Mesodermal cell (in vitro differentiated cells): ENCODE measurements around the gene DTNA.

Experiments used
- H3K27ac ChIP-seq: 2 replicates; pipeline ENCODE4 v1.7.0; 2013; ENCODE audit warnings: mild to moderate bottlenecking, low read depth, low read length, moderate library complexity; ENCODE audit not compliant: severe bottlenecking
- H3K36me3 ChIP-seq: 2 replicates; pipeline ENCODE4 v1.7.1; 2013; ENCODE audit warnings: mild to moderate bottlenecking, low read length, moderate library complexity; ENCODE audit not compliant: control insufficient read depth, insufficient read depth
- H3K4me1 ChIP-seq: one replicate; pipeline ENCODE4 v1.7.1; 2013; ENCODE audit warnings: mild to moderate bottlenecking, low read length; ENCODE audit not compliant: insufficient read depth, control insufficient read depth, poor library complexity, severe bottlenecking
- H3K4me3 ChIP-seq: 2 replicates; pipeline ENCODE4 v1.7.0; 2013; ENCODE audit warnings: low read length, control low read depth, mild to moderate bottlenecking; ENCODE audit not compliant: insufficient read depth, poor library complexity, severe bottlenecking; ENCODE audit errors: extremely low read depth
- H3K9me3 ChIP-seq: 2 replicates; pipeline ENCODE4 v1.7.1; 2013; ENCODE audit warnings: mild to moderate bottlenecking, low read length, moderate library complexity; ENCODE audit not compliant: control insufficient read depth
- WGBS, 2 experiments: methylation state at CpG; one replicate each; pipeline ENCODE4 v1.1.5; 2013; ENCODE audit warnings: missing lambda C conversion rate in 2 of 2; ENCODE audit not compliant: insufficient coverage in 2 of 2; 5-methylcytosine and 5-hydroxymethylcytosine counted together

The DTNA gene

DNA sequence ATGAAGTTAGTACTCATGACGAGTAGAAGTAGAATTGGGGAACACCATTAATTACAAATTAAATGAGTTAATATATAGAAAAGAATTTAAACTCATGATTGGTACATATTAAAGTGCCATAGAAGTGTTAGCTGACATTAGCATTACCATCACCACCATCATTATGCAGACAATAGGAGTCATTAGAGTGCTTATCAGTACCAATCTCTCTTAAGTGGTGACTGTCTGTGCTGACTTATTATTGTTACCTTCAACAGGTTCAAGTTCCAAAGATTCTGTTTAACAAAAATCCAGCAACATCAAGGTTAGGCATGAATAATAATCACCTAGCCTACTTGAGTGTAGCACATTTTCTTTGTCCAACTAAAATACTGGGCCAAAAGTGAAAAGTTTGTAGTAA lies 222.3 kb downstream of the DTNA start:
- Histone ChIP-seq H3K4me3 (no peak overlapping the region), H3K9me3 (no peaks in the 10 kb centered on the region), H3K27ac (no peak overlapping the region), H3K36me3 (no peaks in the 10 kb centered on the region), H3K4me1 (peaks cover 18% of the 10 kb centered on the region)
- no CpG with 5 or more reads among the region's 1 CpG for WGBS, 2 experiments

DNA sequence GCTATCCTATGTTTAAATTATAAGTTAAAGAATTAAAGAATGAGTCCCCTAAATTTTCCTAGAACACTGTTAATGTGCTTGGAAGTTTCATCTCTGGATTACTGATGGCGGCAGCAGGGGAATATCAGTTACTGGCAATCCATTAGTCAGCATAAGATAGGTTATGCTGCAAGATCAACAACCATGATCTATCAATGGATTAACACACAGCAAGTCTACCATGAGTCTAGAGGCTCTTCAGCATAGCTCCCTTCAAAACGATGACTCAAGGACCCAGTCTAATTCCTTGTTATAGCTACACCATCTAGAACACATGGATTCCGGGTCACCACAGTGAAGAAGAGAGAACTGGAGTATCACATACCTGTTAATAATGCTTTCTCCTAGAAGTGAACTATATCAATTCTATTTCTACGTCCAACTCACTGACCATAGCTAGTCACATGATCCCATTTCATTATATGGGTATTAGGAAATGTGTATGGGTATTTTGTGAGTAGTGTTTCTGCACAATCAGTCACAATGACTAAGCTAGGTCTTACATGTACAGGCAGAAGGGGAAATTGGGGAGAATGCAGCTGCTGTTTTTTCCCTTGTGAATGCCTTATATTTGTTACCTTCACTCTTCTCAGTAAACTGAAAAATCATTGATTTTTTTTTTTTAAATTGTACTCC lies 222.8 kb downstream of the DTNA start:
- H3K36me3 ChIP-seq: no peaks in the 10 kb centered on the region
- no peak overlapping the region for H3K4me3 ChIP-seq
- no peak overlapping the region for H3K27ac ChIP-seq
- H3K4me1 ChIP-seq: peaks cover 18% of the 10 kb centered on the region
- no peaks in the 10 kb centered on the region for H3K9me3 ChIP-seq
- whole genome bisulfite sequencing, 2 experiments: no CpG with 5 or more reads among the region's 4 CpGs

DNA sequence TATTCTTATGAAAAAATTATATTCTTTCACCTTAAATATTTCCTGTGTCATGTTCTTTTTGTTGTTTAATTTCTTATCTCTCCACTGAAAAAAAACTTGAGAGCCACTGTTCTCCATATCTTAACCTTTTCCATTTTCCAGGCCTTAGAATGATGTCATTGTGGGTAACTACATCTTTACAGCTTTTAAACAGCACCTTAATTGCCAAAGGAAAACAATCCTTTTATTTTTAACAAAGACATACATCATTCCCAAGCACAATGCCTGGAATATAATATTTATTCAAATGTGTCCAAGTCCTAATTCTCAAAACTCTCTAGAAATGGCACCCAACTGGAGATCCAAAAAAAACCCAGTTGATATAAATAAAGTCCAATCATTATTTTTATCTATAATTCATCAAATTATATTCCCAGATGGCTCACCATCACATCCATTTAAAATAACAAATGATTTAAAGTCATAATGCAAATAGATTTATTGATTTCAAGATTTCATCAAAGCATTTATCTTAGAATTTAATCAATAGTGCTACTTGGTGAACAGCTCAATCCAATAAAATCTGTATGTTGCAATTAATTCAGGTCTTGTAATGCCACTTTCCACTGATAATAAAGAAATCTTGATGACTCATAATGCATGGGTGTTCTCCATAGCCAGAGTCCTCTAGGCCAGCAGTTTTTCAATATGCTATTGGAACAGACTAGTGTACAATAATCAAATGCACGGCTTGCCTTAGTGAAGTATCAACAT lies 224.0 kb downstream of the DTNA start:
- no peaks in the 10 kb centered on the region for H3K36me3 ChIP-seq
- H3K9me3 ChIP-seq: no peaks in the 10 kb centered on the region
- WGBS, 2 experiments: no CpG with 5 or more reads among the region's 1 CpG
- H3K4me1 ChIP-seq: peaks cover 6% of the 10 kb centered on the region
- no peak overlapping the region for H3K4me3 ChIP-seq
- H3K27ac ChIP-seq: no peak overlapping the region

DNA sequence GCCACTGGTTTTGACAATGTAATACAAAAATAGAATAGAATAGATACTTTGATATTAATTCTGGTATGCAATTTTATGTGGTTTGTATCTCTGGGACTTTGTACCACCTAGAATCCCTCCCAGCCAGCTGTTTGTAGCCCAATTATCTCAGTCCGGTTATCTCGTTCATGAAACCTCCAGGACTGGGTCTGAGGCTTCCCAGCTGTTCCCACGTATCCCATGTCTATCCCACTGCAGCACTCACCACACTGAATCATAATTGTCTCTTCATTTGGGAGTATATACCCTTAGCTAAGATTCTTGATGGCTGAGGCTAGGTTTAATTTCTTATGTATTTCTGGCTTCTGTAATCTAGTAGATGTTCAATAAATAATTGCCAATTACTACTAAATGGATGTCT lies 226.7 kb downstream of the DTNA start:
- no peak overlapping the region for H3K27ac ChIP-seq
- no peaks in the 10 kb centered on the region for H3K4me1 ChIP-seq
- 100% methylated on average over 2 of the region's 3 CpGs; no CpG with 5 or more reads in 1 of the 2 experiments for WGBS, 2 experiments
- H3K9me3 ChIP-seq: no peaks in the 10 kb centered on the region
- H3K4me3 ChIP-seq: no peak overlapping the region
- no peaks in the 10 kb centered on the region for H3K36me3 ChIP-seq

DNA sequence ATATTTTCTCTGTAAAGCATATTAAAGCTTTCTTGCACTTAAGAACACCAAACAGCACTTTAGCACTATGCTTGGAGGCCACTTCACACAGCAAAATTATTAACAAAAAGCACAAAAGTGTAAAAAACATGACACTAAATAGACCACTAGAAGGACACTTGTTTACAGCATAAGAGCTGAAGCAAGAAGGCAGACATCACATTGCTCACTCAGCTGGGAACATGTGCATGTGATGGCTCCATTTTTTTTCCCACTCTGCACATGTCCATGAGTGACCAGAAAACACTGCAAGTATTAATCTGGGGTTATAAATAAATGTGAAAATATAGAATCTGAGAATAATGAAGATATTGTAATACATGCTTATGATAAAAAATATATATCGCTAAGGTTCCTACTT lies 228.0 kb downstream of the DTNA start:
- Histone ChIP-seq H3K4me1 (peaks cover 4% of the 10 kb centered on the region), H3K27ac (no peak overlapping the region), H3K9me3 (no peaks in the 10 kb centered on the region), H3K4me3 (no peak overlapping the region), H3K36me3 (no peaks in the 10 kb centered on the region)
- WGBS, 2 experiments: no CpG with 5 or more reads among the region's 1 CpG
